Liver (tissue), 3 donors: Measurements from ENCODE around the gene RTL10.

Experiments used
- EGR1 ChIP-seq, 2 donors: IDR thresholded peaks; 2 replicates each; pipeline ENCODE4 v1.6.1; 2016 to 2018; ENCODE audit warnings: antibody characterized with exemption in 2 of 2, low read depth in 2 of 2
- FOXA2 ChIP-seq: IDR thresholded peaks from 2 replicates; pipeline ENCODE4 v1.6.1; 2016; ENCODE audit warnings: antibody characterized with exemption
- GABPA ChIP-seq, 2 donors: IDR thresholded peaks in 1 of 2; conservative IDR thresholded peaks in 1 of 2; 2 replicates each; pipeline ENCODE4 v1.6.1; 2016; ENCODE audit warnings: antibody characterized with exemption in 2 of 2, mild to moderate bottlenecking in 1 of 2, moderate library complexity in 1 of 2
- JUND ChIP-seq, 2 donors: IDR thresholded peaks; 2 replicates each; pipeline ENCODE4 v1.6.1; 2016; ENCODE audit warnings: antibody characterized with exemption in 2 of 2
- NR2F2 ChIP-seq: IDR thresholded peaks from 2 replicates; pipeline ENCODE4 v1.6.1; 2016; ENCODE audit warnings: antibody characterized with exemption
- RAD21 ChIP-seq, 2 donors: IDR thresholded peaks; 2 replicates each; pipeline ENCODE4 v1.6.1; 2016; ENCODE audit warnings: antibody characterized with exemption in 2 of 2, mild to moderate bottlenecking in 2 of 2
- RXRA ChIP-seq, 2 donors: IDR thresholded peaks; 2 replicates each; pipeline ENCODE4 v1.6.1; 2017 to 2018; ENCODE audit warnings: antibody characterized with exemption in 2 of 2, mild to moderate bottlenecking in 1 of 2
- SP1 ChIP-seq: IDR thresholded peaks from 2 replicates; pipeline ENCODE4 v1.6.1; 2018; ENCODE audit warnings: antibody characterized with exemption, mild to moderate bottlenecking
- TAF1 ChIP-seq: conservative IDR thresholded peaks from 2 replicates; pipeline ENCODE4 v1.6.1; 2016; ENCODE audit warnings: antibody characterized with exemption, mild to moderate bottlenecking
- YY1 ChIP-seq: IDR thresholded peaks from 2 replicates; pipeline ENCODE4 v1.6.1; 2016; ENCODE audit warnings: antibody characterized with exemption, mild to moderate bottlenecking
- TF ChIP-seq, protein P1 (sequence below): fragments of 150-350 bp; IDR thresholded peaks from 2 replicates; pipeline ENCODE4 v1.5.1; 2017; ENCODE audit warnings: improper control_type of control experiment, low read depth, low read length; ENCODE audit not compliant: missing input control
- TF ChIP-seq, protein P2 (sequence below): IDR thresholded peaks from 2 replicates; pipeline ENCODE4 v1.6.1; 2016; ENCODE audit warnings: antibody characterized with exemption
- TF ChIP-seq, protein P3 (sequence below): IDR thresholded peaks from 2 replicates; pipeline ENCODE4 v1.6.1; 2016; ENCODE audit warnings: antibody characterized with exemption
- TF ChIP-seq, protein P4 (sequence below): IDR thresholded peaks from 2 replicates; pipeline ENCODE4 v1.6.1; 2016; ENCODE audit warnings: antibody characterized with exemption, mild to moderate bottlenecking
- donor health status: healthy.
- donor health status: healthy.

DNA sequence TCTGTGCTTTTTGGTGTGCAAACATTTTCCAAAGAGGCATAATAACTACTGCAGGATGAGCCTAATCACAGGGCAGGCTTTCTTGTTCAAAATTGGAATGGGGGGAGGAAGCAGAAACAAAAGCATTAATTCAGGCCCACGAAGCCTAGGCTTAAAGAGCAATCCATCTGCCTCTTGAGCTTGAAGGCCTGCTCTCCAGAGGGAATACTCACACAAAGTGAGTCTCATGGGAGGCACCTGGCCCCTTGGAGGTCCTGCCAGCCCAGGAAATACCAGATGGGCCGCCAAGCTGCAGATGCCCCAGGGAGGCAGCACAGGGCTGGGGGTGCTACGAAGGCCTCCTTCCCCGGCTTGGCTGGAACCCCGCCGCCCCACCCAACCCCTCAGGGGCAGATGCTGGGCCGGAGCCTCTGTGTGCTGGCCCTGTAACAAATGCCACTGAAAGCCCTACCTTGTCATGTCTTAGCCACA is 47.6 kb upstream of the RTL10 start:
- TF ChIP-seq NR2F2 (no peak), TAF1 (no peak), SP1 (no peak), EGR1 (IDR thresholded peaks at IDR 0.05; ENCODE audit: low read depth in 2 of 2) (no peak), RAD21 (IDR thresholded peaks at IDR 0.05) (no peak), YY1 (no peak), FOXA2 (no peak), GABPA (IDR thresholded peaks at IDR 0.05 in 1 of 2, conservative IDR thresholded peaks at IDR 0.05 in 1 of 2) (no peak), JUND (IDR thresholded peaks at IDR 0.05) (no peak), RXRA (IDR thresholded peaks at IDR 0.05) (no peak)
- TF ChIP-seq, protein P1, sequence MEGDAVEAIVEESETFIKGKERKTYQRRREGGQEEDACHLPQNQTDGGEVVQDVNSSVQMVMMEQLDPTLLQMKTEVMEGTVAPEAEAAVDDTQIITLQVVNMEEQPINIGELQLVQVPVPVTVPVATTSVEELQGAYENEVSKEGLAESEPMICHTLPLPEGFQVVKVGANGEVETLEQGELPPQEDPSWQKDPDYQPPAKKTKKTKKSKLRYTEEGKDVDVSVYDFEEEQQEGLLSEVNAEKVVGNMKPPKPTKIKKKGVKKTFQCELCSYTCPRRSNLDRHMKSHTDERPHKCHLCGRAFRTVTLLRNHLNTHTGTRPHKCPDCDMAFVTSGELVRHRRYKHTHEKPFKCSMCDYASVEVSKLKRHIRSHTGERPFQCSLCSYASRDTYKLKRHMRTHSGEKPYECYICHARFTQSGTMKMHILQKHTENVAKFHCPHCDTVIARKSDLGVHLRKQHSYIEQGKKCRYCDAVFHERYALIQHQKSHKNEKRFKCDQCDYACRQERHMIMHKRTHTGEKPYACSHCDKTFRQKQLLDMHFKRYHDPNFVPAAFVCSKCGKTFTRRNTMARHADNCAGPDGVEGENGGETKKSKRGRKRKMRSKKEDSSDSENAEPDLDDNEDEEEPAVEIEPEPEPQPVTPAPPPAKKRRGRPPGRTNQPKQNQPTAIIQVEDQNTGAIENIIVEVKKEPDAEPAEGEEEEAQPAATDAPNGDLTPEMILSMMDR, result no peak
- TF ChIP-seq, protein P2, sequence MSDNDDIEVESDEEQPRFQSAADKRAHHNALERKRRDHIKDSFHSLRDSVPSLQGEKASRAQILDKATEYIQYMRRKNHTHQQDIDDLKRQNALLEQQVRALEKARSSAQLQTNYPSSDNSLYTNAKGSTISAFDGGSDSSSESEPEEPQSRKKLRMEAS, result no peak
- TF ChIP-seq, protein P3, sequence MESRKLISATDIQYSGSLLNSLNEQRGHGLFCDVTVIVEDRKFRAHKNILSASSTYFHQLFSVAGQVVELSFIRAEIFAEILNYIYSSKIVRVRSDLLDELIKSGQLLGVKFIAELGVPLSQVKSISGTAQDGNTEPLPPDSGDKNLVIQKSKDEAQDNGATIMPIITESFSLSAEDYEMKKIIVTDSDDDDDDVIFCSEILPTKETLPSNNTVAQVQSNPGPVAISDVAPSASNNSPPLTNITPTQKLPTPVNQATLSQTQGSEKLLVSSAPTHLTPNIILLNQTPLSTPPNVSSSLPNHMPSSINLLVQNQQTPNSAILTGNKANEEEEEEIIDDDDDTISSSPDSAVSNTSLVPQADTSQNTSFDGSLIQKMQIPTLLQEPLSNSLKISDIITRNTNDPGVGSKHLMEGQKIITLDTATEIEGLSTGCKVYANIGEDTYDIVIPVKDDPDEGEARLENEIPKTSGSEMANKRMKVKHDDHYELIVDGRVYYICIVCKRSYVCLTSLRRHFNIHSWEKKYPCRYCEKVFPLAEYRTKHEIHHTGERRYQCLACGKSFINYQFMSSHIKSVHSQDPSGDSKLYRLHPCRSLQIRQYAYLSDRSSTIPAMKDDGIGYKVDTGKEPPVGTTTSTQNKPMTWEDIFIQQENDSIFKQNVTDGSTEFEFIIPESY, result no peak
- TF ChIP-seq, protein P4, sequence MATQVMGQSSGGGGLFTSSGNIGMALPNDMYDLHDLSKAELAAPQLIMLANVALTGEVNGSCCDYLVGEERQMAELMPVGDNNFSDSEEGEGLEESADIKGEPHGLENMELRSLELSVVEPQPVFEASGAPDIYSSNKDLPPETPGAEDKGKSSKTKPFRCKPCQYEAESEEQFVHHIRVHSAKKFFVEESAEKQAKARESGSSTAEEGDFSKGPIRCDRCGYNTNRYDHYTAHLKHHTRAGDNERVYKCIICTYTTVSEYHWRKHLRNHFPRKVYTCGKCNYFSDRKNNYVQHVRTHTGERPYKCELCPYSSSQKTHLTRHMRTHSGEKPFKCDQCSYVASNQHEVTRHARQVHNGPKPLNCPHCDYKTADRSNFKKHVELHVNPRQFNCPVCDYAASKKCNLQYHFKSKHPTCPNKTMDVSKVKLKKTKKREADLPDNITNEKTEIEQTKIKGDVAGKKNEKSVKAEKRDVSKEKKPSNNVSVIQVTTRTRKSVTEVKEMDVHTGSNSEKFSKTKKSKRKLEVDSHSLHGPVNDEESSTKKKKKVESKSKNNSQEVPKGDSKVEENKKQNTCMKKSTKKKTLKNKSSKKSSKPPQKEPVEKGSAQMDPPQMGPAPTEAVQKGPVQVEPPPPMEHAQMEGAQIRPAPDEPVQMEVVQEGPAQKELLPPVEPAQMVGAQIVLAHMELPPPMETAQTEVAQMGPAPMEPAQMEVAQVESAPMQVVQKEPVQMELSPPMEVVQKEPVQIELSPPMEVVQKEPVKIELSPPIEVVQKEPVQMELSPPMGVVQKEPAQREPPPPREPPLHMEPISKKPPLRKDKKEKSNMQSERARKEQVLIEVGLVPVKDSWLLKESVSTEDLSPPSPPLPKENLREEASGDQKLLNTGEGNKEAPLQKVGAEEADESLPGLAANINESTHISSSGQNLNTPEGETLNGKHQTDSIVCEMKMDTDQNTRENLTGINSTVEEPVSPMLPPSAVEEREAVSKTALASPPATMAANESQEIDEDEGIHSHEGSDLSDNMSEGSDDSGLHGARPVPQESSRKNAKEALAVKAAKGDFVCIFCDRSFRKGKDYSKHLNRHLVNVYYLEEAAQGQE, result no peak
